B cell (primary cell): Measurements from ENCODE around the gene SAFB.

Experiments used
- CTCF ChIP-seq: fragments of 200-600 bp; IDR thresholded peaks from one replicate; pipeline ENCODE4 v1.8.0; 2022; ENCODE audit warnings: antibody characterized with exemption, mild to moderate bottlenecking
- EZH2 ChIP-seq: IDR thresholded peaks from 2 replicates; pipeline ENCODE4 v1.6.1; 2012; ENCODE audit warnings: borderline replicate concordance, low read depth, mild to moderate bottlenecking, moderate library complexity, low read length; ENCODE audit not compliant: insufficient read depth, poor library complexity, severe bottlenecking

GRCh38 chr19:5619946-5620345 lies 2.9 kb upstream of the SAFB start:
- TF ChIP-seq CTCF: no peak
- no peak for TF ChIP-seq EZH2
